Subcutaneous adipose tissue (tissue), 4 donors: ENCODE results near the gene TTLL8. TPM values are rescaled to one million over a fixed set of nuclear protein-coding genes. Genes with fewer than 3 reads are reported as not detected.

ENCODE experiments used
- CTCF ChIP-seq: fragments of 450-650 bp; IDR thresholded peaks from one replicate; pipeline ENCODE4 v1.5.1; 2016; ENCODE audit warnings: low read depth, mild to moderate bottlenecking, control low read depth, antibody characterized with exemption, moderate library complexity
- total RNA-seq, 4 donors: library from RNA; depleted of rRNA; stranded (reverse); fragments of >200 nt; gene quantifications; one replicate each; pipeline ENCODE4 v1.1.0, GENCODE V29; 2016

Gene TTLL8
- total RNA-seq, 4 donors from 2014 or later: not detected

GRCh38 chr22:50060441-50061140 is 2.5 kb upstream of the TTLL8 start:
- no peak for TF ChIP-seq CTCF

- no peak for TF ChIP-seq CTCF
Measured at GRCh38 chr22:50059881-50060262, 1.8 kb upstream of the TTLL8 start.

- TF ChIP-seq CTCF: no peak
Measured at GRCh38 chr22:50058906-50059880, 1.1 kb upstream of the TTLL8 start.

- no peak for TF ChIP-seq CTCF
Measured at GRCh38 chr22:50057278-50058060, 629 bp downstream of the TTLL8 start.

GRCh38 chr22:50056214-50056972 is 1.7 kb downstream of the TTLL8 start:
- TF ChIP-seq CTCF: no peak

- TF ChIP-seq CTCF: no peak
Measured at GRCh38 chr22:50053861-50054260, 4.2 kb downstream of the TTLL8 start.
